A673 (cell line): ENCODE results near the gene THRB. TPM values are rescaled to one million over a fixed set of nuclear protein-coding genes. Genes with fewer than 3 reads are reported as not detected.

ENCODE experiments used
- BruUV-seq: library from RNA; stranded (reverse); fragments of 400-500 nt; replicated peaks from 2 replicates; lab custom pipeline; 2021; lab: Mats Ljungman, UMichigan
- CTCF ChIA-PET: fragments of 300-600 bp; sonication (Branson Sonifier 250); formaldehyde crosslinking; loops from one replicate; lab custom pipeline; 2022; ENCODE audit warnings: antibody characterized with exemption; lab: Charles Lee
- POLR2A ChIA-PET: fragments of 300-600 bp; sonication (Branson Sonifier 250); formaldehyde crosslinking; loops from one replicate; lab custom pipeline; 2022; ENCODE audit warnings: antibody characterized with exemption; ENCODE audit not compliant: low non-redundant PET; lab: Charles Lee
- DNase-seq: peaks from one replicate; pipeline ENCODE4 v3.0.0-alpha.2; 2015; ENCODE audit warnings: low spot score
- H3K27ac ChIP-seq: fragments of 200-600 bp; sonication (generic); 2 replicates; pipeline ENCODE4 v1.5.1; 2016; ENCODE audit warnings: mixed run types, low read depth, mild to moderate bottlenecking, mixed read lengths, antibody characterized with exemption, low read length; ENCODE audit not compliant: poor library complexity, severe bottlenecking
- H3K27me3 ChIP-seq: fragments of 200-600 bp; sonication (generic); replicated peaks from 2 replicates; pipeline ENCODE4 v1.6.1; 2017; ENCODE audit warnings: mixed run types, low read depth, mild to moderate bottlenecking, mixed read lengths, antibody characterized with exemption, low read length; ENCODE audit not compliant: insufficient read depth, poor library complexity
- H3K36me3 ChIP-seq: fragments of 200-600 bp; sonication (generic); 2 replicates; pipeline ENCODE4 v1.6.1; 2016; ENCODE audit warnings: mixed run types, mild to moderate bottlenecking, mixed read lengths, antibody characterized with exemption, low read length; ENCODE audit not compliant: insufficient read depth, poor library complexity, severe bottlenecking
- H3K4me1 ChIP-seq: fragments of 200-600 bp; sonication (generic); 2 replicates; pipeline ENCODE4 v1.6.1; 2017; ENCODE audit warnings: mixed run types, mild to moderate bottlenecking, mixed read lengths, antibody characterized with exemption, low read length; ENCODE audit not compliant: insufficient read depth, poor library complexity, severe bottlenecking
- H3K4me3 ChIP-seq: fragments of 200-600 bp; sonication (generic); 2 replicates; pipeline ENCODE4 v1.5.1; 2016; ENCODE audit warnings: low read depth, mixed run types, mild to moderate bottlenecking, mixed read lengths, low read length; ENCODE audit not compliant: poor library complexity, severe bottlenecking
- H3K9me3 ChIP-seq: fragments of 200-600 bp; sonication (generic); 2 replicates; pipeline ENCODE4 v1.6.1; 2016; ENCODE audit warnings: mixed run types, low read depth, mild to moderate bottlenecking, mixed read lengths, antibody characterized with exemption, low read length; ENCODE audit not compliant: poor library complexity, severe bottlenecking
- CTCF ChIP-seq: fragments of 300-800, 200-600 bp; sonication (generic); conservative IDR thresholded peaks from 2 replicates; pipeline ENCODE4 v1.5.1; 2017; ENCODE audit warnings: low read depth, mild to moderate bottlenecking, antibody characterized with exemption, low read length, moderate library complexity, mixed read lengths
- EZH2 ChIP-seq: fragments of 200-600 bp; sonication (generic); IDR thresholded peaks from 2 replicates; pipeline ENCODE4 v1.6.1; 2017; ENCODE audit warnings: borderline replicate concordance, low read depth, mild to moderate bottlenecking, mixed read lengths, antibody characterized with exemption, low read length; ENCODE audit not compliant: poor library complexity, severe bottlenecking
- intact Hi-C: fragments of 100-400 bp; cut with micrococcal nuclease; formaldehyde crosslinking; loops from one replicate; pipeline ENCODE4 v1.10.0; 2022; ENCODE audit not compliant: unreplicated experiment
- total RNA-seq: library from RNA; stranded (reverse); gene quantifications from 2 replicates; pipeline ENCODE4 v1.2.3, GENCODE V29; 2021

THRB gene
- total RNA-seq, 1 experiment from 2014 or later: 0.11 TPM

DNA sequence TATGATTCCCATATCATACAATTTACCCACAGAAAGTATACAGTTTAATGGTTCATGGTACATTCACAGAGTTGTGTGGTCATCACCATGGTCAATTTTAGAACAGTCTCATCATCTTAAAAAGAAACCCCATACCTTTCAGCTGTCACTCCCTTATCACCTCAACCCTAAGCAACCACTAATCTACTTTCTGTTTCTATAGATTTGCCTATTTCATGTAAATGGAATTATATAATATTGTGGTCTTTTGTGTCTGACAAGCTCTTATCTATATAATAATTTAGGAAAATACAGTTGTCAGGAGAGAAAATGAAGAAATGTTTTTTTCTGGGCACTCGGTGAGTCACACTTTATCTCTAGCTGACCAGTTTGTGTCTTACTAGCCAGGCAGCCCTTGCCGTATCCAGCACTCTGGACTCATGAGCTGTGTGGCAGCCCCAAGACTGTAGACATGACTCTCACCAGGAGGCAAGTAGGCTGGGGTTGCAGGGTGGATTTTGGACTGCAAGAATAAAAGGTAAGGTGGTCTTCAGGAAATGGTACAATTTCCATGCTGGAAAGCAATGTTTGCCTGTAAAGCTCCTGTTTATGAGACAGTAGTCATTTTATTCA, 234.6 kb downstream of the THRB start:
- BruUV-seq: no TSS peak

GRCh38 chr3:24258727-24259600, 235.7 kb downstream of the THRB start:
- TF ChIP-seq EZH2 (no peak), CTCF (no peak)
- H3K36me3 ChIP-seq: no peaks in the 10 kb centered on the region
- no peaks in the 10 kb centered on the region for H3K4me1 ChIP-seq
- no peak overlapping the region for H3K4me3 ChIP-seq
- no peak overlapping the region for H3K27ac ChIP-seq
- no peak for DNase-seq
- CTCF ChIA-PET: no interaction called here
- intact Hi-C loops: no loop called here
- no peaks in the 10 kb centered on the region for H3K27me3 ChIP-seq
- no peaks in the 10 kb centered on the region for H3K9me3 ChIP-seq
- no TSS peak for BruUV-seq
- POLR2A ChIA-PET: no interaction called here

More for the DNA sequence above, 234.6 kb downstream of the THRB start:
- CTCF ChIA-PET: no interaction called here
- no peak overlapping the region for H3K27ac ChIP-seq
- POLR2A ChIA-PET: interaction anchor here (0.6 kb wide), 1 partner anchor 342 kb away, joined by 3 read pairs; no protein-coding TSS in a partner anchor
- no peaks in the 10 kb centered on the region for H3K27me3 ChIP-seq
- intact Hi-C loops: loop anchor here (10.0 kb wide), 1 partner anchor 235 kb away; the partner anchor contains the start of gene THRB
- H3K9me3 ChIP-seq: no peaks in the 10 kb centered on the region
- no peak overlapping the region for H3K4me3 ChIP-seq
- H3K36me3 ChIP-seq: no peaks in the 10 kb centered on the region
- TF ChIP-seq CTCF: no peak
- TF ChIP-seq EZH2: no peak
- no peak for DNase-seq
- no peaks in the 10 kb centered on the region for H3K4me1 ChIP-seq

DNA sequence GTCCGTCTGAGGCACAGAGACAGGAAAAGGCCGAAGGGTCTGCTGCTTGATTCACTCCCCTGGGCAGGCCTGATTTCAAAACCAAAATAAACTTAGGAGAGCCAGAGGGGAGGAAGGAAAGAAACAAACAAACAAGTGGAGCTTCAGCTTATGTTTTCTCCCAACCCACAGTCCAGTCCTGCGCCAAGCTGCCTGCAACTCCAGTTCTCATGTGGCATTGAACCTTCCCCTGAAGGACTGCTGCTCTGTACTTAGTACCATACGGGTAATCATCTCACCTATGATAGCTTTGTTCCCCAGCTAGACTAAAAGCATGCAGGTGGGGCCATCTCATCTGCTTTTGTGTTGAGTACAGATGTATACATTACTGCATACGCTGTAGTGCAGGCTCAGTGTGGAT, 236.4 kb downstream of the THRB start:
- no peaks in the 10 kb centered on the region for H3K27me3 ChIP-seq
- no peak overlapping the region for H3K4me3 ChIP-seq
- POLR2A ChIA-PET: no interaction called here
- intact Hi-C loops: no loop called here
- TF ChIP-seq CTCF (no peak), EZH2 (no peak)
- no peaks in the 10 kb centered on the region for H3K9me3 ChIP-seq
- no peak overlapping the region for H3K27ac ChIP-seq
- no TSS peak for BruUV-seq
- H3K36me3 ChIP-seq: no peaks in the 10 kb centered on the region
- CTCF ChIA-PET: no interaction called here
- DNase-seq: no peak
- H3K4me1 ChIP-seq: no peaks in the 10 kb centered on the region
